Bronchial epithelial cell (primary cell): ENCODE data around the gene ITSN1. TPM values are rescaled to one million over a fixed set of nuclear protein-coding genes. Genes with fewer than 3 reads are reported as not detected.
"Not testable (repeated sequence)": the region's sequence is repeated elsewhere in the genome, so short reads cannot be mapped to it uniquely, and the experiment has no call there.

Experiments used
- DNase-seq: peaks from one replicate; pipeline ENCODE4 v3.0.0-alpha.2; 2010; ENCODE audit warnings: low read depth
- FAIRE-seq: peaks from 2 replicates; lab custom pipeline; 2011; peaks lifted over from hg19 to GRCh38; lab: Jason Lieb, UNC
- H3K27me3 ChIP-seq: 2 replicates; pipeline ENCODE4 v1.5.1; 2011; ENCODE audit warnings: low read length; ENCODE audit not compliant: control insufficient read depth, insufficient read depth
- H3K36me3 ChIP-seq: 2 replicates; pipeline ENCODE4 v1.5.1; 2011; ENCODE audit warnings: low read length; ENCODE audit not compliant: control insufficient read depth, insufficient read depth
- H3K4me3 ChIP-seq: 2 replicates; pipeline ENCODE4 v1.5.1; 2011; ENCODE audit warnings: mild to moderate bottlenecking, low read depth, low read length, control low read depth
- CTCF ChIP-seq: IDR thresholded peaks from 2 replicates; pipeline ENCODE4 v1.5.1; 2011; ENCODE audit warnings: mild to moderate bottlenecking, moderate library complexity, low read length, control low read depth, inconsistent platforms; ENCODE audit not compliant: insufficient read depth, severe bottlenecking
- total RNA-seq: library from RNA; depleted of rRNA; stranded (reverse); fragments of >200 nt; gene quantifications from 2 replicates; pipeline ENCODE4 v1.2.1, GENCODE V29; 2014

The ITSN1 gene
- total RNA-seq, 1 donor from 2014 or later = 15.0 TPM

- Histone ChIP-seq H3K27me3 (no peaks in the 10 kb centered on the region), H3K4me3 (no peak overlapping the region), H3K36me3 (no peaks in the 10 kb centered on the region)
- FAIRE-seq (no peak), DNase-seq (no peak)
- no peak for TF ChIP-seq CTCF
Observed at GRCh38 chr21:33787431-33787830, 145.1 kb downstream of the ITSN1 start.

GRCh38 chr21:33788438-33788837 is 146.1 kb downstream of the ITSN1 start:
- not testable (repeated sequence) for DNase-seq, H3K36me3 ChIP-seq, FAIRE-seq, H3K27me3 ChIP-seq, H3K4me3 ChIP-seq

- DNase-seq (peak; percentile 2), FAIRE-seq (no peak)
- Histone ChIP-seq H3K36me3 (peaks cover 3% of the 10 kb centered on the region), H3K4me3 (no peak overlapping the region), H3K27me3 (no peaks in the 10 kb centered on the region)
- TF ChIP-seq CTCF = no peak
Observed at GRCh38 chr21:33789697-33790096, 147.4 kb downstream of the ITSN1 start.

GRCh38 chr21:33791073-33791472 is 148.8 kb downstream of the ITSN1 start:
- DNase-seq (no peak), FAIRE-seq (no peak)
- TF ChIP-seq CTCF = no peak
- Histone ChIP-seq H3K36me3 (peaks cover 4% of the 10 kb centered on the region), H3K27me3 (no peaks in the 10 kb centered on the region), H3K4me3 (no peak overlapping the region)

- no peak for TF ChIP-seq CTCF
- DNase-seq = no peak
- H3K4me3 ChIP-seq = no peak overlapping the region
Observed at GRCh38 chr21:33794596-33794995, 152.3 kb downstream of the ITSN1 start.

GRCh38 chr21:33797565-33797964 is 155.3 kb downstream of the ITSN1 start:
- no peak for DNase-seq
- H3K27me3 ChIP-seq = no peaks in the 10 kb centered on the region
- H3K36me3 ChIP-seq = peaks cover 10% of the 10 kb centered on the region
- TF ChIP-seq CTCF = no peak
- H3K4me3 ChIP-seq = no peak overlapping the region
- FAIRE-seq = no peak

More at GRCh38 chr21:33794596-33794995, 152.3 kb downstream of the ITSN1 start:
- Histone ChIP-seq H3K36me3 (peaks cover 10% of the 10 kb centered on the region), H3K27me3 (no peaks in the 10 kb centered on the region)
- FAIRE-seq = no peak
